GM21717 (cell line): Measurements from ENCODE around the gene USP31.

ENCODE experiments used
- ATAC-seq: cut with Tn5 transposase; IDR thresholded peaks from one replicate; pipeline ENCODE4 v1.9.1; 2021; ENCODE audit warnings: mild to moderate bottlenecking, moderate library complexity; ENCODE audit not compliant: unreplicated experiment

USP31 gene

GRCh38 chr16:23025692-23026307, 123.5 kb downstream of the USP31 start:
- no peak for ATAC-seq

GRCh38 chr16:23024044-23024443, 125.2 kb downstream of the USP31 start:
- ATAC-seq, result no peak

- ATAC-seq, result no peak
Measured at GRCh38 chr16:23020084-23020483, 129.2 kb downstream of the USP31 start.

GRCh38 chr16:23016368-23016767, 132.9 kb downstream of the USP31 start:
- ATAC-seq, result no peak

GRCh38 chr16:23015580-23015979, 133.7 kb downstream of the USP31 start:
- ATAC-seq, result no peak

GRCh38 chr16:23014592-23014991, 134.7 kb downstream of the USP31 start:
- ATAC-seq, result no peak
